GM12878 (cell line): ENCODE results near the gene KRTAP21-1.

Experiments
- CHD1 ChIP-seq: IDR thresholded peaks from 2 replicates; pipeline ENCODE4 v1.6.1; 2012; ENCODE audit warnings: low read depth, low read length, improper control_type of control experiment
- CHD2 ChIP-seq: IDR thresholded peaks from 2 replicates; pipeline ENCODE4 v1.6.1; 2011; ENCODE audit warnings: low read depth, low read length, improper control_type of control experiment, borderline replicate concordance
- CTCF ChIP-seq, 3 experiments: IDR thresholded peaks in 2 of 3; conservative IDR thresholded peaks in 1 of 3; 2 replicates each; pipeline ENCODE4 v1.5.1; 2011; ENCODE audit warnings: low read depth in 3 of 3, low read length in 3 of 3, mild to moderate bottlenecking in 3 of 3, control low read depth in 2 of 3, moderate library complexity in 2 of 3, inconsistent platforms in 1 of 3, mixed read lengths in 1 of 3; ENCODE audit not compliant: control insufficient read depth in 2 of 3, insufficient read depth in 1 of 3; ENCODE audit errors: extremely low read depth in 1 of 3
- SPI1 ChIP-seq: IDR thresholded peaks from 2 replicates; pipeline ENCODE4 v1.6.1; 2011; ENCODE audit warnings: low read depth, mild to moderate bottlenecking, low read length, moderate library complexity, borderline replicate concordance; ENCODE audit not compliant: insufficient read depth
- YY1 ChIP-seq: IDR thresholded peaks from 2 replicates; pipeline ENCODE4 v1.6.1; 2011; ENCODE audit warnings: low read depth, mild to moderate bottlenecking, low read length
- ZBTB40 ChIP-seq: fragments of 450-650 bp; IDR thresholded peaks from 2 replicates; pipeline ENCODE4 v1.6.1; 2016; ENCODE audit warnings: mild to moderate bottlenecking, moderate library complexity, borderline replicate concordance
- ZNF274 ChIP-seq: IDR thresholded peaks from one replicate; pipeline ENCODE4 v1.8.0; 2011; ENCODE audit not compliant: insufficient read length, insufficient read depth
- TF ChIP-seq, protein P1 (sequence below): IDR thresholded peaks from 2 replicates; pipeline ENCODE4 v1.6.1; 2012; ENCODE audit warnings: mild to moderate bottlenecking, low read depth, low read length
- TF ChIP-seq, protein P2 (sequence below): fragments of 450-650 bp; formaldehyde crosslinking; IDR thresholded peaks from 2 replicates; pipeline ENCODE4 v1.4.0; 2020; ENCODE audit warnings: mild to moderate bottlenecking, moderate library complexity

- TF ChIP-seq SPI1 (no peak), CTCF (IDR thresholded peaks at IDR 0.05 in 2 of 3, conservative IDR thresholded peaks at IDR 0.05 in 1 of 3; ENCODE audit: control insufficient read depth in 2 of 3, extremely low read depth in 1 of 3, insufficient read depth in 1 of 3, low read depth in 3 of 3, low read length in 3 of 3) (no peak), CHD2 (no peak), YY1 (no peak), CHD1 (no peak), ZBTB40 (no peak), ZNF274 (no peak)
- TF ChIP-seq, protein P1, sequence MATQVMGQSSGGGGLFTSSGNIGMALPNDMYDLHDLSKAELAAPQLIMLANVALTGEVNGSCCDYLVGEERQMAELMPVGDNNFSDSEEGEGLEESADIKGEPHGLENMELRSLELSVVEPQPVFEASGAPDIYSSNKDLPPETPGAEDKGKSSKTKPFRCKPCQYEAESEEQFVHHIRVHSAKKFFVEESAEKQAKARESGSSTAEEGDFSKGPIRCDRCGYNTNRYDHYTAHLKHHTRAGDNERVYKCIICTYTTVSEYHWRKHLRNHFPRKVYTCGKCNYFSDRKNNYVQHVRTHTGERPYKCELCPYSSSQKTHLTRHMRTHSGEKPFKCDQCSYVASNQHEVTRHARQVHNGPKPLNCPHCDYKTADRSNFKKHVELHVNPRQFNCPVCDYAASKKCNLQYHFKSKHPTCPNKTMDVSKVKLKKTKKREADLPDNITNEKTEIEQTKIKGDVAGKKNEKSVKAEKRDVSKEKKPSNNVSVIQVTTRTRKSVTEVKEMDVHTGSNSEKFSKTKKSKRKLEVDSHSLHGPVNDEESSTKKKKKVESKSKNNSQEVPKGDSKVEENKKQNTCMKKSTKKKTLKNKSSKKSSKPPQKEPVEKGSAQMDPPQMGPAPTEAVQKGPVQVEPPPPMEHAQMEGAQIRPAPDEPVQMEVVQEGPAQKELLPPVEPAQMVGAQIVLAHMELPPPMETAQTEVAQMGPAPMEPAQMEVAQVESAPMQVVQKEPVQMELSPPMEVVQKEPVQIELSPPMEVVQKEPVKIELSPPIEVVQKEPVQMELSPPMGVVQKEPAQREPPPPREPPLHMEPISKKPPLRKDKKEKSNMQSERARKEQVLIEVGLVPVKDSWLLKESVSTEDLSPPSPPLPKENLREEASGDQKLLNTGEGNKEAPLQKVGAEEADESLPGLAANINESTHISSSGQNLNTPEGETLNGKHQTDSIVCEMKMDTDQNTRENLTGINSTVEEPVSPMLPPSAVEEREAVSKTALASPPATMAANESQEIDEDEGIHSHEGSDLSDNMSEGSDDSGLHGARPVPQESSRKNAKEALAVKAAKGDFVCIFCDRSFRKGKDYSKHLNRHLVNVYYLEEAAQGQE, result no peak
- TF ChIP-seq, protein P2, sequence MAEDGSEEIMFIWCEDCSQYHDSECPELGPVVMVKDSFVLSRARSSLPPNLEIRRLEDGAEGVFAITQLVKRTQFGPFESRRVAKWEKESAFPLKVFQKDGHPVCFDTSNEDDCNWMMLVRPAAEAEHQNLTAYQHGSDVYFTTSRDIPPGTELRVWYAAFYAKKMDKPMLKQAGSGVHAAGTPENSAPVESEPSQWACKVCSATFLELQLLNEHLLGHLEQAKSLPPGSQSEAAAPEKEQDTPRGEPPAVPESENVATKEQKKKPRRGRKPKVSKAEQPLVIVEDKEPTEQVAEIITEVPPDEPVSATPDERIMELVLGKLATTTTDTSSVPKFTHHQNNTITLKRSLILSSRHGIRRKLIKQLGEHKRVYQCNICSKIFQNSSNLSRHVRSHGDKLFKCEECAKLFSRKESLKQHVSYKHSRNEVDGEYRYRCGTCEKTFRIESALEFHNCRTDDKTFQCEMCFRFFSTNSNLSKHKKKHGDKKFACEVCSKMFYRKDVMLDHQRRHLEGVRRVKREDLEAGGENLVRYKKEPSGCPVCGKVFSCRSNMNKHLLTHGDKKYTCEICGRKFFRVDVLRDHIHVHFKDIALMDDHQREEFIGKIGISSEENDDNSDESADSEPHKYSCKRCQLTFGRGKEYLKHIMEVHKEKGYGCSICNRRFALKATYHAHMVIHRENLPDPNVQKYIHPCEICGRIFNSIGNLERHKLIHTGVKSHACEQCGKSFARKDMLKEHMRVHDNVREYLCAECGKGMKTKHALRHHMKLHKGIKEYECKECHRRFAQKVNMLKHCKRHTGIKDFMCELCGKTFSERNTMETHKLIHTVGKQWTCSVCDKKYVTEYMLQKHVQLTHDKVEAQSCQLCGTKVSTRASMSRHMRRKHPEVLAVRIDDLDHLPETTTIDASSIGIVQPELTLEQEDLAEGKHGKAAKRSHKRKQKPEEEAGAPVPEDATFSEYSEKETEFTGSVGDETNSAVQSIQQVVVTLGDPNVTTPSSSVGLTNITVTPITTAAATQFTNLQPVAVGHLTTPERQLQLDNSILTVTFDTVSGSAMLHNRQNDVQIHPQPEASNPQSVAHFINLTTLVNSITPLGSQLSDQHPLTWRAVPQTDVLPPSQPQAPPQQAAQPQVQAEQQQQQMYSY (CRISPR knock-in tag), result no peak
These were observed 47.8 kb downstream of the KRTAP21-1 start for GRCh38 chr21:30707409-30707808.
